ENCODE results near the gene ARAP1.

DNA sequence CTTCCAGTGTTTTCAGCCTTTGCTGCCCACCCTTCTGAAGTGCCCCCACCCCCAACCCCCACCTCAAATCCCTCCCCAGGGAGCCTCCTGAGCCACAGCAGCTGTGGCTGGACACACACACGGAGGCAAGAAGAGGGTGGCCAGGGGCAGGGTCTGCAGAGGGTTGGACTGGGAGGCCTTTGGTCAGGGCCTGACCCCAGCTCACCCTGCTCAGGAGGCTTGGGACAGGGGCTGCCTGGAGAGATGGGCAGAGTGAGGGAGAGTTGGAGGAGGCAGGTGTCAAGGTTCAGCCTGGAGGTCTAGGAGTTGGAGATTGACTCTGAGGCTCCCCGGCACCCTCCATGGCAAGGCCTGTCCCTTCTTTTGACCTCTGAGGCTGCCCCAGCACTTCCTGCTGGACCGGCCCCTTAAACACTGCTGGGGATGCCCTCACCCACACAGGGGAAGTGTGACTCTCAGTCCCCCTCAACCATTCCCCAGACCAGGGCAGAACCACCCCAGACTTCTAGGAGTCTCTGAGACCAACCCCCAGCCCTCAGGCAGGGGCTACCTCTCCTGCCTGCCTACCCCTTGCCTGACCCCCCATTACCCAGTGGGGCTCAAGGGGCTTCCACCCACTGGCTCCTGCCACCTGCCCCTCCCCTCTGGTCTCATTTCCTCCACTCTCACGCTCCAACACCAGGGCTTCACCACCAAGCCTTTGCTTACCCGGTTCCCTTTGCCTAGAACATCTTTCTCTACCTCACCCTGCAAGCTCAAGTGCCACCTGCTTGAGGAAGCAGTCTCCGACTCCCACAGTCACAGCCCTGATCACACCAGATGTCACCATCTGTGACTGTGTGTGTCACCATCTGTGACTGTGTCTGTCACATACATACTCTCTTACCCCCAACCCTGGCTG lies 8.6 kb downstream of the ARAP1 start:
- TF ChIP-seq, protein P1, sequence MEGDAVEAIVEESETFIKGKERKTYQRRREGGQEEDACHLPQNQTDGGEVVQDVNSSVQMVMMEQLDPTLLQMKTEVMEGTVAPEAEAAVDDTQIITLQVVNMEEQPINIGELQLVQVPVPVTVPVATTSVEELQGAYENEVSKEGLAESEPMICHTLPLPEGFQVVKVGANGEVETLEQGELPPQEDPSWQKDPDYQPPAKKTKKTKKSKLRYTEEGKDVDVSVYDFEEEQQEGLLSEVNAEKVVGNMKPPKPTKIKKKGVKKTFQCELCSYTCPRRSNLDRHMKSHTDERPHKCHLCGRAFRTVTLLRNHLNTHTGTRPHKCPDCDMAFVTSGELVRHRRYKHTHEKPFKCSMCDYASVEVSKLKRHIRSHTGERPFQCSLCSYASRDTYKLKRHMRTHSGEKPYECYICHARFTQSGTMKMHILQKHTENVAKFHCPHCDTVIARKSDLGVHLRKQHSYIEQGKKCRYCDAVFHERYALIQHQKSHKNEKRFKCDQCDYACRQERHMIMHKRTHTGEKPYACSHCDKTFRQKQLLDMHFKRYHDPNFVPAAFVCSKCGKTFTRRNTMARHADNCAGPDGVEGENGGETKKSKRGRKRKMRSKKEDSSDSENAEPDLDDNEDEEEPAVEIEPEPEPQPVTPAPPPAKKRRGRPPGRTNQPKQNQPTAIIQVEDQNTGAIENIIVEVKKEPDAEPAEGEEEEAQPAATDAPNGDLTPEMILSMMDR (IDR thresholded peaks at IDR 0.05 in 4 of 5, conservative IDR thresholded peaks at IDR 0.05 in 1 of 5): no peak
- no peak for TF ChIP-seq POLR2A (IDR thresholded peaks at IDR 0.05)

Data from gastrocnemius medialis (tissue), 4 donors.